A673 (cell line): ENCODE data around the gene LCAT. TPM values are rescaled to one million over a fixed set of nuclear protein-coding genes. Genes with fewer than 3 reads are reported as not detected.

Source experiments
- BruUV-seq: library from RNA; stranded (reverse); fragments of 400-500 nt; replicated peaks from 2 replicates; lab custom pipeline; 2021; lab: Mats Ljungman, UMichigan
- CTCF ChIA-PET: fragments of 300-600 bp; sonication (Branson Sonifier 250); formaldehyde crosslinking; loops from one replicate; lab custom pipeline; 2022; ENCODE audit warnings: antibody characterized with exemption; lab: Charles Lee
- POLR2A ChIA-PET: fragments of 300-600 bp; sonication (Branson Sonifier 250); formaldehyde crosslinking; loops from one replicate; lab custom pipeline; 2022; ENCODE audit warnings: antibody characterized with exemption; ENCODE audit not compliant: low non-redundant PET; lab: Charles Lee
- DNase-seq: peaks from one replicate; pipeline ENCODE4 v3.0.0-alpha.2; 2015; ENCODE audit warnings: low spot score
- H3K27ac ChIP-seq: fragments of 200-600 bp; sonication (generic); 2 replicates; pipeline ENCODE4 v1.5.1; 2016; ENCODE audit warnings: mixed run types, low read depth, mild to moderate bottlenecking, mixed read lengths, antibody characterized with exemption, low read length; ENCODE audit not compliant: poor library complexity, severe bottlenecking
- H3K27me3 ChIP-seq: fragments of 200-600 bp; sonication (generic); replicated peaks from 2 replicates; pipeline ENCODE4 v1.6.1; 2017; ENCODE audit warnings: mixed run types, low read depth, mild to moderate bottlenecking, mixed read lengths, antibody characterized with exemption, low read length; ENCODE audit not compliant: insufficient read depth, poor library complexity
- H3K36me3 ChIP-seq: fragments of 200-600 bp; sonication (generic); 2 replicates; pipeline ENCODE4 v1.6.1; 2016; ENCODE audit warnings: mixed run types, mild to moderate bottlenecking, mixed read lengths, antibody characterized with exemption, low read length; ENCODE audit not compliant: insufficient read depth, poor library complexity, severe bottlenecking
- H3K4me1 ChIP-seq: fragments of 200-600 bp; sonication (generic); 2 replicates; pipeline ENCODE4 v1.6.1; 2017; ENCODE audit warnings: mixed run types, mild to moderate bottlenecking, mixed read lengths, antibody characterized with exemption, low read length; ENCODE audit not compliant: insufficient read depth, poor library complexity, severe bottlenecking
- H3K4me3 ChIP-seq: fragments of 200-600 bp; sonication (generic); 2 replicates; pipeline ENCODE4 v1.5.1; 2016; ENCODE audit warnings: low read depth, mixed run types, mild to moderate bottlenecking, mixed read lengths, low read length; ENCODE audit not compliant: poor library complexity, severe bottlenecking
- H3K9me3 ChIP-seq: fragments of 200-600 bp; sonication (generic); 2 replicates; pipeline ENCODE4 v1.6.1; 2016; ENCODE audit warnings: mixed run types, low read depth, mild to moderate bottlenecking, mixed read lengths, antibody characterized with exemption, low read length; ENCODE audit not compliant: poor library complexity, severe bottlenecking
- EZH2 ChIP-seq: fragments of 200-600 bp; sonication (generic); IDR thresholded peaks from 2 replicates; pipeline ENCODE4 v1.6.1; 2017; ENCODE audit warnings: borderline replicate concordance, low read depth, mild to moderate bottlenecking, mixed read lengths, antibody characterized with exemption, low read length; ENCODE audit not compliant: poor library complexity, severe bottlenecking
- intact Hi-C: fragments of 100-400 bp; cut with micrococcal nuclease; formaldehyde crosslinking; loops from one replicate; pipeline ENCODE4 v1.10.0; 2022; ENCODE audit not compliant: unreplicated experiment
- total RNA-seq: library from RNA; stranded (reverse); gene quantifications from 2 replicates; pipeline ENCODE4 v1.2.3, GENCODE V29; 2021
- TF ChIP-seq, protein P1 (sequence below): fragments of 300-800, 200-600 bp; sonication (generic); conservative IDR thresholded peaks from 2 replicates; pipeline ENCODE4 v1.5.1; 2017; ENCODE audit warnings: low read depth, mild to moderate bottlenecking, antibody characterized with exemption, low read length, moderate library complexity, mixed read lengths

The LCAT gene
- total RNA-seq, 1 experiment from 2014 or later = 17.6 TPM

DNA sequence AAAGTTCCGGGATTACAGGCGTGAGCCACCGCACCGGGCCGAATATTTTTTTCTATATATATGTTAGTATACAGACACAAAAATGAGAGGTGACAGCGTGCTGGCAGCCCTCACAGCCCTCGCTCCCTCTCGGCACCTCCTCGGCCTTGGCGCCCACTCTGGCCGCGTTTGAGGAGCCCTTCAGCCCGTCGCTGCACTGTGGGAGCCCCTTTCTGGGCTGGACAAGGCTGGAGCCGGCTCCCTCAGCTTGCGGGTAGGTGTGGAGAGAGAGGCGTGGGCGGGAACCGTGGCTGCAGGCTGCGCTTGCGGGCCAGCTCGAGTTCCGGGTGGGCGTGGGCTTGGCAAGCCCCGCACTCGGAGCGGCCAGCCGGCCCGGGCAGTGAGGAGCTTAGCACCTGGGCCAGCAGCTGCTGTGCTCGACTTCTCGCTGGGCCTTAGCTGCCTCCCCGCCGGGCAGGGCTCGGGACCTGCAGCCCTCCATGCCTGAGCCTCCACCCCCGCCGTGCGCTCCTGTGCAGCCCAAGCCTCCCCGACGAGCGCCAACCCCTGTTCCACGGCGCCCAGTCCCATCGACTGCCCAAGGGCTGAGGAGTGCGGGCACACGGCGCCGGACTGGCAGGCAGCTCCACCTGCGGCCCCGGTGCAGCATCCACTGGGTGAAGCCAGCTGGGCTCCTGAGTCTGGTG lies 38.2 kb upstream of the LCAT start:
- H3K9me3 ChIP-seq = no peaks in the 10 kb centered on the region
- intact Hi-C loops = no loop called here
- no TSS peak for BruUV-seq
- no peaks in the 10 kb centered on the region for H3K36me3 ChIP-seq
- no peak for TF ChIP-seq EZH2
- TF ChIP-seq, protein P1, sequence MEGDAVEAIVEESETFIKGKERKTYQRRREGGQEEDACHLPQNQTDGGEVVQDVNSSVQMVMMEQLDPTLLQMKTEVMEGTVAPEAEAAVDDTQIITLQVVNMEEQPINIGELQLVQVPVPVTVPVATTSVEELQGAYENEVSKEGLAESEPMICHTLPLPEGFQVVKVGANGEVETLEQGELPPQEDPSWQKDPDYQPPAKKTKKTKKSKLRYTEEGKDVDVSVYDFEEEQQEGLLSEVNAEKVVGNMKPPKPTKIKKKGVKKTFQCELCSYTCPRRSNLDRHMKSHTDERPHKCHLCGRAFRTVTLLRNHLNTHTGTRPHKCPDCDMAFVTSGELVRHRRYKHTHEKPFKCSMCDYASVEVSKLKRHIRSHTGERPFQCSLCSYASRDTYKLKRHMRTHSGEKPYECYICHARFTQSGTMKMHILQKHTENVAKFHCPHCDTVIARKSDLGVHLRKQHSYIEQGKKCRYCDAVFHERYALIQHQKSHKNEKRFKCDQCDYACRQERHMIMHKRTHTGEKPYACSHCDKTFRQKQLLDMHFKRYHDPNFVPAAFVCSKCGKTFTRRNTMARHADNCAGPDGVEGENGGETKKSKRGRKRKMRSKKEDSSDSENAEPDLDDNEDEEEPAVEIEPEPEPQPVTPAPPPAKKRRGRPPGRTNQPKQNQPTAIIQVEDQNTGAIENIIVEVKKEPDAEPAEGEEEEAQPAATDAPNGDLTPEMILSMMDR = no peak
- POLR2A ChIA-PET = no interaction called here
- H3K4me3 ChIP-seq = no peak overlapping the region
- no peaks in the 10 kb centered on the region for H3K4me1 ChIP-seq
- no peak overlapping the region for H3K27ac ChIP-seq
- no peak for DNase-seq
- no peaks in the 10 kb centered on the region for H3K27me3 ChIP-seq
- CTCF ChIA-PET = interaction anchor here (0.6 kb wide), 1 partner anchor 252 kb away, joined by 4 read pairs; no protein-coding TSS in a partner anchor

DNA sequence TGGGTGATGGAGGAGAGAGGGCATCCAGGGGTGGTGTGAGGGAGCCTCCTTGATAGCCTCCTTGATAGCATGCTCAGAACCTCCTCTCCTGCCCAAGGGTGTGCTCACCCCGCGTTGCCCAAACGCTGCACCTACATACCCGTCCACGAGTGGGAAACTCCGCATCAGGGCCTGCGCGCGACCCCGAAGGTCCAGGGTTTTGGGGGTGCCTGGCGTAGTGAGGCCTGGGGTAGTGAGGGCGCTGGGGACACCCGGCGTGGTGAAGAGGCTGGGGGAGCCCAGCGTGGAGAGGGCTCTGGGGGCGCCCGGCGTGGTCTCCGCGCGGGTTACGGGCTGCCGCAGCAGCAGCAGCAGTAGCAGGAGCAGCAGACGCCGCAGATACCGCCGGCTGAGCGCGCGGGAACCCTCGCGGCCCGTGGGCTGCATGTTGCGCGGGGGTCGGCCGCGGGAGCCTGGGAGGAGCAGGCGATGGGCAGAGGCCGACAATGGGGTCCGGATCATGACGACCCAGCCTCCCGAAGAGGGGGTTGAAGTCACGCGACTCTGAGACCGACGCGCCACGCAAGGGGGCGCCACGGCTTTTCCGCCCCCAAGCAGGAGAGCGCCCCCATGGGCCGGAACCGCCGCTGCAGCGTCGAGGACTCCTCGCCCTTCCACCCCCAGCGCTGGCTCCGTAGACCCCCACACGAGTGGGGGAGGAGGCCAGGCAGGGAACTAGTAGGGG lies 36.2 kb upstream of the LCAT start, which contains the start of gene DPEP3:
DPEP3 (minus strand) TSS at position 545 of the 724 bp plus-strand sequence; CDS start at position 426, 119 bp downstream.
- Histone ChIP-seq H3K27ac (no peak within 1 kb of the TSS), H3K4me3 (no peak within 1 kb of the TSS), H3K27me3 (no peaks in the 10 kb centered on the region), H3K4me1 (no peaks in the 10 kb centered on the region), H3K36me3 (no peaks in the 10 kb centered on the region), H3K9me3 (no peaks in the 10 kb centered on the region)
- POLR2A ChIA-PET = no interaction called here
- DNase-seq = no peak
- TF ChIP-seq, protein P1 = peak; percentile 38; the same call in 1 of the 2 replicates
- no peak for TF ChIP-seq EZH2
- CTCF ChIA-PET = no interaction called here
- intact Hi-C loops = no loop called here
- no TSS peak for BruUV-seq

DNA sequence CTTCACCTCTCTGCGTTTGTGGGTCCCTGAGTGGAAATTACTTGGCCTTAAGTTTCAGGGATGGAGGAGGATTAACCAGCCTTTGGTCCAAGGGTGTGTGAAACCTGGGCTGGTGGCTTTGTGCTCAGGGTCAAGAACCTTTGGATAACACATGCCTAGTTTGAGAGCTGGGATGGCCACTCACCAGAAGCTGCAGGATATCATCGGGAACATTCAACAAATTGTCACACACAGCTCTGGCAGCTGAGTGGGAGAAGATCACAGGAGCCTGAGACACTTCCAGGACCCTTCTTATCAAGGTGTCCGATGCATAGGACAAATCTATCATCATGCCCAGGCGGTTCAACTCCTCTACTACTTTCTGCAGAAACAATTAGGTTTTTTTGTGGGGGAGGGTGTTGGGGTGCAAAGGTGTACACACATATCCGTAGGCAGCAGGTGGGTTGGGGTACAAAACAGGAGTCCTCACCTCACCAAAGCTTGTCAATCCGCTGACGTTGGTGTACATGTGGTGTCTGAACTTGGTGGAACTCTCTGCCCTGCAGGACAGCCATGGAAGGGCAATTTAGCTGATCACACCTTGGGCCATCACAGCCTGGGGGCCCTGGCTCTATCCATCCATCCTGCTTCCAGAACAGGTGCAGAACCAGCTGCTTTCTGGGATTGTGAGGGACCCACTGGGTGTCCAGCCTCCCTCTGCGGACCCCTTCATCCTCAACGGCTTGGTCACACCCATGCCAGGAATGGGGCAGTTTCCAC lies 33.7 kb upstream of the LCAT start:
- ChIA-PET CTCF (no interaction called here), POLR2A (no interaction called here)
- no peak for TF ChIP-seq EZH2
- TF ChIP-seq, protein P1 = no peak
- Histone ChIP-seq H3K4me1 (no peaks in the 10 kb centered on the region), H3K36me3 (no peaks in the 10 kb centered on the region), H3K27me3 (no peaks in the 10 kb centered on the region), H3K27ac (no peak overlapping the region), H3K4me3 (no peak overlapping the region), H3K9me3 (no peaks in the 10 kb centered on the region)
- BruUV-seq = no TSS peak
- intact Hi-C loops = no loop called here
- no peak for DNase-seq
